HepG2 (cell line): ENCODE results near the gene ARID3C. TPM values are rescaled to one million over a fixed set of nuclear protein-coding genes. Genes with fewer than 3 reads are reported as not detected.

ENCODE experiments used
- CCAR2 ChIP-seq: fragments of 200-400 bp; formaldehyde crosslinking; optimal IDR thresholded peaks from 2 replicates; pipeline ENCODE3; 2018; ENCODE audit warnings: low read depth, mild to moderate bottlenecking, low read length, moderate library complexity
- HIVEP1 ChIP-seq: sonication (generic); formaldehyde crosslinking; IDR thresholded peaks from 2 replicates; pipeline ENCODE4 v1.4.0; 2020; ENCODE audit warnings: mild to moderate bottlenecking, missing genetic modification reagents
- PPARG ChIP-seq: conservative IDR thresholded peaks from 2 replicates; pipeline ENCODE4 v1.6.1; 2016; ENCODE audit warnings: missing biosample characterization, missing genetic modification reagents
- REPIN1 ChIP-seq: sonication (generic); formaldehyde crosslinking; IDR thresholded peaks from 2 replicates; pipeline ENCODE4 v1.8.0; 2022; ENCODE audit warnings: missing genetic modification reagents, low read depth, mild to moderate bottlenecking, borderline replicate concordance
- SIN3A ChIP-seq: IDR thresholded peaks from 2 replicates; pipeline ENCODE4 v1.6.1; 2011; ENCODE audit warnings: low read depth, mild to moderate bottlenecking, control low read depth, low read length, borderline replicate concordance
- SUZ12 ChIP-seq: fragments of 150-350 bp; IDR thresholded peaks from 2 replicates; pipeline ENCODE4 v1.6.1; 2014; ENCODE audit warnings: low read depth, low read length
- TAF15 ChIP-seq: fragments of 200-400 bp; formaldehyde crosslinking; IDR thresholded peaks from one replicate; pipeline ENCODE4 v1.6.1; 2018; ENCODE audit warnings: mild to moderate bottlenecking, low read depth, low read length; ENCODE audit not compliant: poor library complexity, severe bottlenecking
- ZFP36 ChIP-seq: fragments of 150-350 bp; IDR thresholded peaks from 2 replicates; pipeline ENCODE4 v1.6.1; 2018; ENCODE audit warnings: borderline replicate concordance, low read length, low read depth; ENCODE audit not compliant: partially characterized antibody
- ZFP62 ChIP-seq: sonication (generic); formaldehyde crosslinking; IDR thresholded peaks from 2 replicates; pipeline ENCODE4 v1.4.0; 2020; ENCODE audit warnings: missing genetic modification reagents
- ZNF24 ChIP-seq: fragments of 450-650 bp; IDR thresholded peaks from 2 replicates; pipeline ENCODE4 v1.6.1; 2017; ENCODE audit warnings: antibody characterized with exemption, mild to moderate bottlenecking
- ZNF317 ChIP-seq: sonication (generic); formaldehyde crosslinking; IDR thresholded peaks from 2 replicates; pipeline ENCODE4 v1.5.0; 2020; ENCODE audit warnings: mild to moderate bottlenecking, missing genetic modification reagents
- ZNF326 ChIP-seq: sonication (generic); formaldehyde crosslinking; IDR thresholded peaks from 2 replicates; pipeline ENCODE4 v1.4.0; 2020; ENCODE audit warnings: missing genetic modification reagents, borderline replicate concordance
- ZNF564 ChIP-seq: sonication (generic); formaldehyde crosslinking; IDR thresholded peaks from 2 replicates; pipeline ENCODE4 v1.8.1; 2023; ENCODE audit warnings: mild to moderate bottlenecking, missing genetic modification reagents
- ZNF605 ChIP-seq: sonication (generic); formaldehyde crosslinking; IDR thresholded peaks from 2 replicates; pipeline ENCODE4 v1.8.0; 2022; ENCODE audit warnings: mild to moderate bottlenecking, missing genetic modification reagents
- ZNF607 ChIP-seq: sonication (generic); formaldehyde crosslinking; IDR thresholded peaks from 2 replicates; pipeline ENCODE4 v1.5.1; 2020; ENCODE audit warnings: missing genetic modification reagents, mild to moderate bottlenecking, borderline replicate concordance
- ZNF713 ChIP-seq: sonication (generic); formaldehyde crosslinking; IDR thresholded peaks from 2 replicates; pipeline ENCODE4 v1.4.0; 2020; ENCODE audit warnings: mild to moderate bottlenecking, missing genetic modification reagents
- ZNF720 ChIP-seq: sonication (generic); formaldehyde crosslinking; IDR thresholded peaks from 2 replicates; pipeline ENCODE4 v1.4.0; 2020; ENCODE audit warnings: missing genetic modification reagents
- ZNF775 ChIP-seq: sonication (generic); formaldehyde crosslinking; IDR thresholded peaks from 2 replicates; pipeline ENCODE4 v1.4.0; 2020; ENCODE audit warnings: missing genetic modification reagents, mild to moderate bottlenecking, moderate library complexity, borderline replicate concordance
- polyA plus RNA-seq, 8 experiments: library from polyadenylated mRNA; depleted of rRNA in 3 of 8; stranded (reverse) in 7 of 8; unstranded in 1 of 8; fragments of >200 nt; fragmentation: Illumina TruSeq in 4 of 8; extraction: Trizol in 4 of 8; gene quantifications; 2 replicates each; pipeline versions ENCODE4 v1.2.1 to v1.2.3, GENCODE V29; 2011 to 2016; ENCODE audit warnings: low read depth in 4 of 8, missing spikeins in 1 of 8, mixed read lengths in 1 of 8; ENCODE audit not compliant: insufficient read depth in 1 of 8
- total RNA-seq, 5 experiments: library from RNA; depleted of rRNA; stranded (reverse); fragments of >200 nt; fragmentation: Illumina TruSeq; extraction: Trizol; gene quantifications; 2 replicates each; pipeline ENCODE4 v1.2.3, GENCODE V29; 2016; ENCODE audit warnings: low read depth in 1 of 5
- TF ChIP-seq, protein P1 (sequence below): sonication (generic); formaldehyde crosslinking; IDR thresholded peaks from 2 replicates; pipeline ENCODE4 v1.4.0; 2020; ENCODE audit warnings: mild to moderate bottlenecking, missing genetic modification reagents
- TF ChIP-seq, protein P2 (sequence below): sonication (generic); formaldehyde crosslinking; IDR thresholded peaks from 2 replicates; pipeline ENCODE4 v1.8.1; 2023; ENCODE audit warnings: mild to moderate bottlenecking, missing genetic modification reagents, borderline replicate concordance
- TF ChIP-seq, protein P3 (sequence below): sonication (generic); formaldehyde crosslinking; IDR thresholded peaks from 2 replicates; pipeline ENCODE4 v1.8.1; 2023; ENCODE audit warnings: missing genetic modification reagents, inconsistent platforms, borderline replicate concordance

Gene ARID3C
- total and polyA plus RNA-seq, 2 of the 13 experiments (the other 11 are each of a cell fraction or from before 2014, with no cell fraction given), result not detected

DNA sequence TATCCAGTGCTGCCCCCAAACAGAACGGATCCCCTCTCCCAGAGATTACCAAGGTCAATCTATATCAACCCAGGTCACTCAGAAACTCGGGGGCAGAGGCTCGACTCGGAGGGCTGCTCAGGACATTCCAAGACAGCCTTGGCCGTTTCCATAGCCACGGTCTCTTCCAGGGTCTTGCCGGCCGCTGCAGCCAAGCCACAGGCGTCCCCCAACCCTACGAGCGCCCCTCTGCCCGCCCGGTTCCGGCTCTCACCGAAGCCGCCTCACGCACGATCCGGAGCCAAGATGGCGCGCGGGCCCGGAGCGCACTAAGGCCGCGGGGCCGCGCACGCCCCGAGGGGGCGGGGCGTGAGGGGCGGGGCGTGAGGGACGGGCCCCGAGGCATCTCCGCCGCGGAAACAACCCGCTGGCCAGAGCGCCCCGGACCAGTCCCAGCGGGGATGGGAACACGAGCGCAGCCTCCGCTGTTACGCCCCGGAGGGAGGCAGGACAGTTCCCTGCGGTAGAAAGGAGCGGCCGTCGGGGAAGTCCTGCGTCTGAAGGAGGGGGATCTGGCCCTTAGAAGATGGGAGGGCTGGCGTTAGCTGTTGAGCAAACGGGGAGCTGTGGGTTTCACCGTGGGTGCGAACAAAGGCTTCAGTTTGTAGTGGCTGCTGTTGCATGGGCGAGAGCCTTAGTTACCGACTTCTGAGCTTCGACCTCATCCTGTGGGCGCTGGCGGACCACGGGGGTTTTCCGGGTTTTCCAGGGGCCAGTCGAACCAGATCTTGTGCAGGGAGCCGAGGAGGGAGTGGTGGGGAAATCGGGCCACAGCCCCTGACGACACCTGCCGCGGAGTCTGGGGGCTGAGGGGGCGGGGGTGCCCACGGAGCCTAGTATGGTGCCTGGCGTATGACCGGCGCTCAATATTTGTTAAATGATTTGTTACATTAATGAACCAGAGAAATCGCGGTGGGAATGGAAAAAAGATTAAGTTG, 16.8 kb downstream of the ARID3C start, which contains the start of gene RPP25L (continued):
- TF ChIP-seq, protein P1, sequence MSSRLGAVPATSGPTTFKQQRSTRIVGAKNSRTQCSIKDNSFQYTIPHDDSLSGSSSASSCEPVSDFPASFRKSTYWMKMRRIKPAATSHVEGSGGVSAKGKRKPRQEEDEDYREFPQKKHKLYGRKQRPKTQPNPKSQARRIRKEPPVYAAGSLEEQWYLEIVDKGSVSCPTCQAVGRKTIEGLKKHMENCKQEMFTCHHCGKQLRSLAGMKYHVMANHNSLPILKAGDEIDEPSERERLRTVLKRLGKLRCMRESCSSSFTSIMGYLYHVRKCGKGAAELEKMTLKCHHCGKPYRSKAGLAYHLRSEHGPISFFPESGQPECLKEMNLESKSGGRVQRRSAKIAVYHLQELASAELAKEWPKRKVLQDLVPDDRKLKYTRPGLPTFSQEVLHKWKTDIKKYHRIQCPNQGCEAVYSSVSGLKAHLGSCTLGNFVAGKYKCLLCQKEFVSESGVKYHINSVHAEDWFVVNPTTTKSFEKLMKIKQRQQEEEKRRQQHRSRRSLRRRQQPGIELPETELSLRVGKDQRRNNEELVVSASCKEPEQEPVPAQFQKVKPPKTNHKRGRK, result peak; percentile 46; the same call in 1 of the 2 replicates
- TF ChIP-seq ZNF607 (CRISPR knock-in tag) (no peak; the same call in 1 of the 2 replicates), ZFP36 (no peak), ZNF713 (CRISPR knock-in tag) (no peak), SIN3A (peak; percentile 35; the same call in 1 of the 2 replicates), HIVEP1 (peak; percentile 53; the same call in 1 of the 2 replicates), ZNF24 (no peak), PPARG (peak; percentile 32; the same call in 1 of the 2 replicates), ZFP62 (CRISPR knock-in tag) (no peak), CCAR2 (no peak), ZNF775 (no peak), SUZ12 (no peak), TAF15 (no peak), ZNF564 (CRISPR knock-in tag) (peak; percentile 70; the same call in 1 of the 2 replicates), ZNF720 (CRISPR knock-in tag) (no peak), REPIN1 (CRISPR knock-in tag) (no peak), ZNF317 (CRISPR knock-in tag) (no peak), ZNF326 (CRISPR knock-in tag) (no peak), ZNF605 (CRISPR knock-in tag) (no peak)
- TF ChIP-seq, protein P2, sequence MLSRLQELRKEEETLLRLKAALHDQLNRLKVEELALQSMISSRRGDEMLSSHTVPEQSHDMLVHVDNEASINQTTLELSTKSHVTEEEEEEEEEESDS, result no peak
- TF ChIP-seq, protein P3, sequence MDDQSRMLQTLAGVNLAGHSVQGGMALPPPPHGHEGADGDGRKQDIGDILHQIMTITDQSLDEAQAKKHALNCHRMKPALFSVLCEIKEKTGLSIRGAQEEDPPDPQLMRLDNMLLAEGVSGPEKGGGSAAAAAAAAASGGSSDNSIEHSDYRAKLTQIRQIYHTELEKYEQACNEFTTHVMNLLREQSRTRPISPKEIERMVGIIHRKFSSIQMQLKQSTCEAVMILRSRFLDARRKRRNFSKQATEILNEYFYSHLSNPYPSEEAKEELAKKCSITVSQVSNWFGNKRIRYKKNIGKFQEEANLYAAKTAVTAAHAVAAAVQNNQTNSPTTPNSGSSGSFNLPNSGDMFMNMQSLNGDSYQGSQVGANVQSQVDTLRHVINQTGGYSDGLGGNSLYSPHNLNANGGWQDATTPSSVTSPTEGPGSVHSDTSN, result no peak
